Measurements from ENCODE around the gene CD99.
A peak's percentile ranks its signal among the peaks of the same experiment; 100 is the strongest.

Gene CD99

GRCh38 chrX:2692221-2693112, 1.4 kb downstream of the CD99 start:
- peak overlapping the region; percentile 83 for H3K4me3 ChIP-seq (ENCODE audit: low read depth, low read length)
- DNase-seq (ENCODE audit: low read depth): no peak
- TF ChIP-seq CTCF (IDR thresholded peaks at IDR 0.05; ENCODE audit: control insufficient read depth, extremely low read depth, insufficient read depth): no peak

GRCh38 chrX:2693113-2694002, 2.3 kb downstream of the CD99 start:
- no peak for TF ChIP-seq CTCF (IDR thresholded peaks at IDR 0.05; ENCODE audit: control insufficient read depth, extremely low read depth, insufficient read depth)
- peak overlapping the region; percentile 83 for H3K4me3 ChIP-seq (ENCODE audit: low read depth, low read length)

GRCh38 chrX:2694914-2695267, 3.8 kb downstream of the CD99 start:
- DNase-seq (ENCODE audit: low read depth): no peak
- H3K4me3 ChIP-seq (ENCODE audit: low read depth, low read length): no peak overlapping the region

More at GRCh38 chrX:2693113-2694002, 2.3 kb downstream of the CD99 start:
- no peak for DNase-seq (ENCODE audit: low read depth)

GRCh38 chrX:2696698-2697215, 5.7 kb downstream of the CD99 start:
- DNase-seq (ENCODE audit: low read depth): peak; percentile 61
- no peak for TF ChIP-seq CTCF (IDR thresholded peaks at IDR 0.05; ENCODE audit: control insufficient read depth, extremely low read depth, insufficient read depth)
- no peak overlapping the region for H3K4me3 ChIP-seq (ENCODE audit: low read depth, low read length)

More at GRCh38 chrX:2694914-2695267, 3.8 kb downstream of the CD99 start:
- no peak for TF ChIP-seq CTCF (IDR thresholded peaks at IDR 0.05; ENCODE audit: control insufficient read depth, extremely low read depth, insufficient read depth)

- H3K4me3 ChIP-seq (ENCODE audit: low read depth, low read length): no peak overlapping the region
- DNase-seq (ENCODE audit: low read depth): no peak
- no peak for TF ChIP-seq CTCF (IDR thresholded peaks at IDR 0.05; ENCODE audit: control insufficient read depth, extremely low read depth, insufficient read depth)
Measured at GRCh38 chrX:2697306-2697705, 6.2 kb downstream of the CD99 start.

GRCh38 chrX:2697741-2698299, 6.7 kb downstream of the CD99 start:
- no peak overlapping the region for H3K4me3 ChIP-seq (ENCODE audit: low read depth, low read length)
- DNase-seq (ENCODE audit: low read depth): no peak
- TF ChIP-seq CTCF (IDR thresholded peaks at IDR 0.05; ENCODE audit: control insufficient read depth, extremely low read depth, insufficient read depth): no peak

Data from LNCaP clone FGC (cell line).